ENCODE data around the gene TCP11L1. TPM values are rescaled to one million over a fixed set of nuclear protein-coding genes. Genes with fewer than 3 reads are reported as not detected.

The TCP11L1 gene
- total RNA-seq, 3 donors from 2014 or later (not counting 1 experiment from before 2014, with no cell fraction given) = 20.7 to 24.5 (median 22.7) TPM

- Histone ChIP-seq H3K27ac (ENCODE audit: low read length) (no peak overlapping the region), H3K4me1 (ENCODE audit: control insufficient read depth, insufficient read depth, low read length) (peaks cover 22% of the 10 kb centered on the region), H3K27me3 (ENCODE audit: control insufficient read depth, insufficient read depth, low read length) (peaks cover 13% of the 10 kb centered on the region), H3K9me3 (ENCODE audit: control insufficient read depth, insufficient read depth, low read length) (no peaks in the 10 kb centered on the region), H3K36me3 (ENCODE audit: control insufficient read depth, insufficient read depth, low read length) (no peaks in the 10 kb centered on the region), H3K4me3 (ENCODE audit: low read length) (no peak overlapping the region)
- ATAC-seq (no peak), DNase-seq (no peak)
- peak overlapping the region; percentile 50 for H3K4me3 Mint-ChIP-seq
- peaks cover 14 to 19% of the 10 kb centered on the region in 2 donors for H3K27me3 Mint-ChIP-seq (ENCODE audit: low read depth in 2 of 2)
- no peak overlapping the region for H3K27ac Mint-ChIP-seq
- peaks cover 23 to 25% of the 10 kb centered on the region in 2 donors for H3K4me1 Mint-ChIP-seq
- TF ChIP-seq CTCF (IDR thresholded peaks at IDR 0.05) = no peak
- no peaks in the 10 kb centered on the region for H3K36me3 Mint-ChIP-seq
- H3K9me3 Mint-ChIP-seq = no peaks in the 10 kb centered on the region
- WGBS (ENCODE audit: insufficient coverage) = 83% methylated on average over 1 of the region's 1 CpG
- intact Hi-C loops (cut with micrococcal nuclease) = no loop called here
These were observed 25.6 kb upstream of the TCP11L1 start for GRCh38 chr11:33013755-33014154.

- no peak for TF ChIP-seq CTCF (IDR thresholded peaks at IDR 0.05)
- DNase-seq = peak; percentile 83 to 85
- 9% methylated on average over 88 of the region's 89 CpGs for WGBS (ENCODE audit: insufficient coverage)
- Mint-ChIP-seq H3K27me3 (ENCODE audit: low read depth in 2 of 2) (peaks cover 16 to 23% of the 10 kb centered on the region in 2 donors), H3K36me3 (no peaks in the 10 kb centered on the region), H3K4me1 (peaks cover 16 to 23% of the 10 kb centered on the region in 2 donors), H3K27ac (peak within 1 kb of the TSS in 1 of 2 donors; percentile 83), H3K9me3 (no peaks in the 10 kb centered on the region), H3K4me3 (peak within 1 kb of the TSS; percentile 95)
- ATAC-seq = peak; percentile 83 to 95 (median 91)
- intact Hi-C loops (cut with micrococcal nuclease) = loop anchor here (5.0 kb wide), 1 partner anchor 124 kb away; the partner anchor contains the start of gene QSER1
- Histone ChIP-seq H3K27ac (ENCODE audit: low read length) (no peak within 1 kb of the TSS), H3K9me3 (ENCODE audit: control insufficient read depth, insufficient read depth, low read length) (no peaks in the 10 kb centered on the region), H3K36me3 (ENCODE audit: control insufficient read depth, insufficient read depth, low read length) (no peaks in the 10 kb centered on the region), H3K4me1 (ENCODE audit: control insufficient read depth, insufficient read depth, low read length) (peaks cover 21% of the 10 kb centered on the region), H3K4me3 (ENCODE audit: low read length) (peak within 1 kb of the TSS; percentile 59), H3K27me3 (ENCODE audit: control insufficient read depth, insufficient read depth, low read length) (peaks cover 13% of the 10 kb centered on the region)
These were observed 23.5 kb upstream of the TCP11L1 start, which contains the start of gene DEPDC7 for GRCh38 chr11:33015621-33016551. DEPDC7 (plus strand) TSS chr11:33015878; CDS start chr11:33015956, 78 bp downstream.

GRCh38 chr11:33016654-33017053, 22.7 kb upstream of the TCP11L1 start:
- Histone ChIP-seq H3K4me1 (ENCODE audit: control insufficient read depth, insufficient read depth, low read length) (peaks cover 15% of the 10 kb centered on the region), H3K9me3 (ENCODE audit: control insufficient read depth, insufficient read depth, low read length) (no peaks in the 10 kb centered on the region), H3K4me3 (ENCODE audit: low read length) (no peak overlapping the region), H3K27ac (ENCODE audit: low read length) (no peak overlapping the region), H3K36me3 (ENCODE audit: control insufficient read depth, insufficient read depth, low read length) (no peaks in the 10 kb centered on the region), H3K27me3 (ENCODE audit: control insufficient read depth, insufficient read depth, low read length) (peaks cover 13% of the 10 kb centered on the region)
- DNase-seq = no peak
- no peaks in the 10 kb centered on the region for H3K36me3 Mint-ChIP-seq
- peaks cover 8 to 15% of the 10 kb centered on the region in 2 donors for H3K4me1 Mint-ChIP-seq
- intact Hi-C loops (cut with micrococcal nuclease) = loop anchor here (1.0 to 5.0 kb wide), 2 partner anchors 24 to 124 kb away; partner anchors contain the start of gene QSER1
- no peaks in the 10 kb centered on the region for H3K9me3 Mint-ChIP-seq
- peaks cover 16 to 23% of the 10 kb centered on the region in 2 donors for H3K27me3 Mint-ChIP-seq (ENCODE audit: low read depth in 2 of 2)
- no peak overlapping the region for H3K27ac Mint-ChIP-seq
- no peak for ATAC-seq
- WGBS (ENCODE audit: insufficient coverage) = 73% methylated on average over 4 of the region's 4 CpGs
- TF ChIP-seq CTCF (IDR thresholded peaks at IDR 0.05) = no peak
- peak overlapping the region; percentile 83 for H3K4me3 Mint-ChIP-seq

Measured in natural killer cell (primary cell).